ENCODE measurements around the gene ITM2C. TPM values are rescaled to one million over a fixed set of nuclear protein-coding genes. Genes with fewer than 3 reads are reported as not detected.

ITM2C gene
- total and polyA plus RNA-seq, 2 donors (not counting 1 experiment from before 2014, with no cell fraction given): 36.9 to 62.8 TPM

GRCh38 chr2:230927711-230928341 is 63.1 kb downstream of the ITM2C start:
- Histone ChIP-seq H4K20me1 (ENCODE audit: control insufficient read depth, insufficient read depth, low read length, poor library complexity, severe bottlenecking) (no peaks in the 10 kb centered on the region), H2AFZ (ENCODE audit: insufficient read depth, low read depth, low read length, poor library complexity, severe bottlenecking) (no peak overlapping the region), H3K9ac (ENCODE audit: low read length) (no peak overlapping the region), H3K27ac (ENCODE audit: low read length in 2 of 2) (no peak overlapping the region), H3K4me1 (ENCODE audit: control insufficient read depth in 2 of 2, insufficient read depth in 2 of 2, low read length in 2 of 2) (peaks cover 3 to 24% of the 10 kb centered on the region in 2 donors), H3K4me3 (ENCODE audit: control extremely low read depth in 1 of 5, extremely low read depth in 1 of 5, insufficient read depth in 1 of 5, low read depth in 2 of 5, low read length in 4 of 5) (no peak overlapping the region), H3K4me2 (replicated peaks; ENCODE audit: low read depth, low read length, poor library complexity, severe bottlenecking) (no peak overlapping the region), H3K9me3 (ENCODE audit: control extremely low read depth in 1 of 3, control insufficient read depth in 2 of 3, insufficient read depth in 1 of 3, low read length in 2 of 3) (no peaks in the 10 kb centered on the region), H3K79me2 (ENCODE audit: control insufficient read depth, insufficient read depth, low read length) (no peaks in the 10 kb centered on the region), H3K27me3 (replicated peaks in 1 of 4; ENCODE audit: control extremely low read depth in 1 of 4, control insufficient read depth in 3 of 4, insufficient read depth in 4 of 4, low read length in 3 of 4) (peaks cover 0 to 4% (median 0%) of the 10 kb centered on the region in 4 experiments), H3K36me3 (replicated peaks in 1 of 2; ENCODE audit: control extremely low read depth in 1 of 2, control insufficient read depth in 1 of 2, extremely low read depth in 1 of 2, insufficient read depth in 2 of 2, low read length in 1 of 2) (no peaks in the 10 kb centered on the region)
- TF ChIP-seq CTCF (IDR thresholded peaks at IDR 0.05): no peak
- no peak for TF ChIP-seq EZH2 (IDR thresholded peaks at IDR 0.05; ENCODE audit: borderline replicate concordance, insufficient read depth, low read depth, low read length, poor library complexity, severe bottlenecking)
- intact Hi-C loops (cut with micrococcal nuclease): no loop called here
- Mint-ChIP-seq H3K27me3 (peaks cover 4% of the 10 kb centered on the region), H3K27ac (no peak overlapping the region), H3K9me3 (ENCODE audit: insufficient read depth) (no peaks in the 10 kb centered on the region), H3K4me1 (peaks cover 19% of the 10 kb centered on the region), H3K4me3 (no peak overlapping the region)
- ChIA-PET CTCF (interaction anchor here (1.0 to 1.4 kb wide), 2 partner anchors 60 to 61 kb away, joined by 3 to 4 read pairs; no protein-coding TSS in a partner anchor), POLR2A (no interaction called here)
- 90% methylated on average over 13 of the region's 14 CpGs for WGBS (ENCODE audit: insufficient coverage)
- DNase-seq (no peak), ATAC-seq (ENCODE audit: low read depth) (no peak)

Other genes starting within 250 kb of the ITM2C start
- 72.5 and 75.7 TPM in 2 replicates for gene CAB39, start 152.1 kb upstream of the ITM2C start, total RNA-seq
- gene CAB39, start 152.1 kb upstream of the ITM2C start, polyA plus RNA-seq: 21.7 and 31.2 TPM in 2 replicates
- gene GPR55, start 60.3 kb downstream of the ITM2C start, total RNA-seq: 4.1 and 4.7 TPM in 2 replicates
- 0.58 and 3.0 TPM in 2 replicates for gene GPR55, start 60.3 kb downstream of the ITM2C start, polyA plus RNA-seq
- not detected in 2 replicates for gene SPATA3, start 131.2 kb downstream of the ITM2C start, total RNA-seq
- gene SPATA3, start 131.2 kb downstream of the ITM2C start, polyA plus RNA-seq: not detected in 2 replicates
- not detected in 2 replicates for gene C2orf72, start 172.6 kb downstream of the ITM2C start, total RNA-seq
- not detected in 2 replicates for gene C2orf72, start 172.6 kb downstream of the ITM2C start, polyA plus RNA-seq
- gene PSMD1, start 191.9 kb downstream of the ITM2C start, total RNA-seq: 45.4 and 48.2 TPM in 2 replicates
- gene PSMD1, start 191.9 kb downstream of the ITM2C start, polyA plus RNA-seq: 15.4 and 21.5 TPM in 2 replicates